GM18858 (cell line): Measurements from ENCODE around the gene AMN.
"Not testable (repeated sequence)": the region's sequence is repeated elsewhere in the genome, so short reads cannot be mapped to it uniquely, and the experiment has no call there.

Experiments
- ATAC-seq: cut with Tn5 transposase; IDR thresholded peaks from one replicate; pipeline ENCODE4 v1.9.1; 2021; ENCODE audit not compliant: unreplicated experiment

The AMN gene

DNA sequence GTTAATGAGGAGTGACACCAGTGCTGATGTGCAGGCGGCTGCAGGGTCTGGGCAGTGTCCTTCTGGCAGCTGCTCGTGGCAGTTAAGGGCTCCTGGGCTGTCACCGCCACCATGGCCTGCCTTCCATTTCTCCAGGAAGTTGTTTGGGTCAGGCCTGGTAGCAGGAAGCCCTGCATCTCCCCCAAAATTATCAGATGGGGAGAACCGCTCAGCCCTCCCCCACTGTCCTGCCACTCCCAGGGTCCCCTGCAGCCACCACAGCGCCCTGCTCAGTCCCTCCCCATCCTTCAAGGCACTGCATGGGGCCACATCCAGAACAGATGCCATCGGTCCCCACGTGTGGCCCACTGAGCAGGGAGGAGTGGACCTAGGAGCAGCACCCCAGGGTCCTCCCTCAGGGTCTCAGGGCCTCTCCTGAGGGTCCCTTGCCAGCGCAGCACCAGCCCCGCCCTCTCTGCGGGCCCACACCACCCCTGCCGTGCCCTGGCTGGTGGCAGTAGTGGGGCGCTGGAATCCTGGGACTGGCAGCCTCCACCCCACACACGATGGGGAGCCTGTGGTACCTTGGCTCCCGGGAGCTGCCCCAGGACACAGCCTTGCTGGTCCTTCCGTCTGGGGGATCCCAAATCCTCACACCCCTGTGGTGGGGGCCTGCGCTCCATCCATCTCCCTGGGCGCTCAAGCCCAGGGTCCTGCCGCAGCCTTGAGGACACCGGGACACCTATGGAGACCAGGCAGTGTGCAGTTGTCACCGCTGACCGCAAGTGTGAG, 10.3 kb upstream of the AMN start:
- no peak for ATAC-seq

DNA sequence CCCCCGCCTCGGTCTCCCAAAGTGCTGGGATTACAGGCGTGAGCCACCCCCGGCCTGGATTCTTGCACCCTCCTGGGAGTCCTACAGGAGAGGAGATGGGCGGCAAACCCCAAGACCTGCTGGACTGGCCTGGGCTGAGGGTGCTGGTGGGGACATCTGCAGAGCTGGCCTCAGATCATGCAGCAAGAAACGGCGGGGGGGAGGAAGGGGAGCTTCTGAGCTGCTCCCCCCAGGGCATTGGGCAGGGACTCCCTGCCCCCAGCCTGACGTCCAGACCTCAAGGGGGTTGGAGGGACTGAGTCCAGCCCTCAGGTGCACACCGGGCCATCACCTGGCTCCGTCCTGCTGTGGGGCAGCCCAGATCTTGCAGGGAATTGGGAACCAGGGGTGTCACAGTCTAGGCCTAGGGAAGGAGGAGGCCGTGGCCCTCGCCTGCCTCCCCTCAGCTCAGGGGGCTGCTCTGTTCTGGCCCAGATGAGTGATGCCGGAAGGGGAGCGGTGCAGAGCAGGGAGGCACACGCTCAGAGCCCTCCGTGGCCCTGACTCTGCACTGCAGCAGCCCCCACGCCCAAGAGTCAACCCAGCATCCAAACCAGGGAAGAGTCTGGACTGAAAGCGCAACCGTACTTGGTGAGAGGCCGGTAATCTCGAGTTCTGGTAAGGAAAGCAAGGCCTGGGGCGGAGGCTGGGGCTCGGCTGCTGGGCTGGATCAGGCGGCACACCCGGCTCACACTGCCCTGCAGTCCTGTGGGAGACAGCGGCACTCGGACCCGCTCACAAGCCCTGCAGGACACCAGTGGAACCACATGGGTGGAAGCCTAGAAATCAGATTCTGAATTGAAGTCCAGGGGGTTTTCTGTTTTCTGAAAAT, 8.9 kb upstream of the AMN start:
- ATAC-seq = no peak

DNA sequence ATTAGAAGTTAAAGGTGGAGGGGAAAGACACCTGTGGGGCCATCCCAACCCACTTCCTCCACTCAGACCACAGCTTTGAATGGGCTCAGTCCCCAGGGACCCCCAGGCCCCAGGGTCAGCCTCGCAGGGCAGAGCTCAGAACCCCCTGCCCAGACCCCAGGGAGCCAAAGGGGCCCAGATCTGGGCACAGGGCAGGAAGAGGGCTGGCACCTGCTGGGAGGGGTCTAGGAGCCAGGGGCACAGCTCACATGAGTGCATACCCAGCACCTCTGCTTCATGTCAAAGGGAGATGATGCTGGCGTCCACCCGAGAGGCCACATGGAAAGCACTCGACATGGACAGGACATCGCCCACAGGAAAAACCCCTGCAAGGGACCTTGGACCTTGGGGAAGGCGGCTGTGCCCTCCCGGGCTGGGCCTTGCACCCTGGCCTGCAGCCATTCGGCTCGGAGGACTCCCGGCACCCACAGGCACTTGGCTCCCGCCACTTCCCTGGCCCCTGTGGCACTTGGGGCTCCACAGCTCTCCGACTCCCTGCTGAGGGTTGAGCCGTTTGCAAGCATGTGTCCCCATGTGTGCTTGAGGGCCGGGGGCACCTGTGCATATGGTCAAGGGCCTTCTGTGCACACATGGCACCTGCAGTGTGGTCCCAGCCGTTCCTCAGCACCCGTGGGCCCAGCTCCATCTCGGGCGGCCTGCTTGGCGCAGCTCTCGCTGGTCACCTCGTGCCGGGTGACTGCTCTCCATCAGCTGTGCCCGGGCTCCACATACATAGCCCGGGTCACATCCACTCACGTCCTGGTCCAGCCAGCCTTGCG, 7.8 kb upstream of the AMN start:
- ATAC-seq = no peak

DNA sequence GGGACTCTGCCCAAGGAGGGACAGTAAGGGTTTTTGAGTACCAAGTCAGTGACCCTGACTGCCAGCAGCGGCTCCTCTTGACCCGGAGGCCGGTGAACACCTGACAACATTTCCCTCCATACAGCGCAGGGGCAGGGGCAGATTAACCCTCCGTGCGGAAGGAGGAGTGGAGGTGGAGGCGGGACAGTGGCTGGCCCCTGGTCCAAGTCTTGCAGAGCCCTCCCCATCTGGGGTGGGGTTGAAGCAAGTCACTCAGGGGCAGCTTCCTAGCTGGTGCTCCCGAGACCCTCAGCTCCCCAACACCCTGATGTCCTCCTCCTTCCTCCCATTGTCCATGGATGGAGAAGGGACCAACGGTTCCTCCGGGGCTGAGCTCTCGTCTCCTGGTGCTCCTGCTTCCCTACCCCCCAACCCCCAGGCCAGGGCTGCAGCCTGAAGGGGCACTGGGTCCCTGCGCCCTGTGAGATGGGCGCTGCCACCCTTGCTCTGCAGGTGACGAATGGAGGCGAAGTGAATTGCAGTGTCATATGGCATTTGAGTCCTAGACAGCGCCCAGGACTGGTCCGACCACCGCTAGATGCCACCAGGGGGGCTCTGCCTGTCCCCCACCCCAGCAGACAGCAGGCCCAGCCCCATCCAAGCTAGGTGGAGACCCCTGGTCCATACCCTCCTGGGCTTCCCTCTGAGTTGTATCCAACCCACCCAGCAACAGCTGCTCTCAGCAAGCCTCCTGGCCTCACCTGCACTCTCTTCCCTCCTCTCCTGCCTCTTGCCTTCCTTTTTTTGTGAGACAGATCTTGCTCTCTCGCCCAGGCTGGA, 7.0 kb upstream of the AMN start:
- ATAC-seq = no peak

DNA sequence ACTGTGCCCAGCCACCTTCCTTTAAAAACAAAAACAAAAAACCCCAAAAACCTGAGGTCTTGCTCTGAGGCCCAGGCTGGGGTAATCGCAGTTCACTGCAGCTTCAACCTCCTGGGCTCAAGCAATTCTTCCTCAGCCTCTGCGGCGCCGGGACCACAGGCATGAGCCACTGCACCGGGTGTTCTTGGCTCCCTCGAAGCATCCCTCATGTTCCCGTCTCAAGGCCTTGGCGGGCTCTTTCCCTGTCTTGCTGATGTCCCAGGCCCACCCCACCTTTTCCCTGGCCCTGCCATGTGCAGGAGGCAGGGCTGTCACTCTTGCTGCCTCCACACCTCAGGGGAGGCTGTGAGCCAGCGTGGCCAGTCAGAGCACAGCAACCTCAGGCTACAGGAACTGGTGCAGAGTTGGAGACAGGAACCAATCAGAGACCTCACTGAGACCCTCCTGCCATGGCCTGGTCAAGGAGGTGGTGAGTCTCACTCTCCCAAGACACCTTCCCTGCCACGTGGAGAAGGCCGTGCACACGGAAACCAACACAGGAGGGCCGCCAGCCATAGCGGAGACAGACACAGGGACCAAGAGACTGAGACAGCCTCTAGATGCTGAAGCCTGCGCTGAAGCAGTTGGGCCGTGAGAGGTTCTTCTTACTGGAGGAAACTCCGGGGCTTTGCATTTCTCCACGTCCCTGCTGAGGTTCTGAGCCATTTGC, 6.0 kb upstream of the AMN start:
- no peak for ATAC-seq

DNA sequence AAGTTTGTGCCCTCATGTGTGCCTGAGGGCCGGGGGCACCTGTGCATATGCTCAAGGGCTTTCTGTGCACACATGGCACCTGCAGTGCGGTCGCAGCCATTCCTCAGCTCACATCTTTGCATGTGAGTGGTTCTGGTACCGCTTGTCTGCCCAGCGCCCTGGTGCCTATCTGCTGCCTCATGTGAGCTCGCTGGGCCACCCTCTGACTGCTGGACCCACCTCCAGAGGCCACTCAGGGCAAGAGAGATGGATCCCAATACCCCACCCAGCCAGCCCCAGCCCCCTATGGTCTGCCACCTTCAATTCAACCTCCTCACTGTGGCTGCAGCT, 5.4 kb upstream of the AMN start:
- no peak for ATAC-seq

DNA sequence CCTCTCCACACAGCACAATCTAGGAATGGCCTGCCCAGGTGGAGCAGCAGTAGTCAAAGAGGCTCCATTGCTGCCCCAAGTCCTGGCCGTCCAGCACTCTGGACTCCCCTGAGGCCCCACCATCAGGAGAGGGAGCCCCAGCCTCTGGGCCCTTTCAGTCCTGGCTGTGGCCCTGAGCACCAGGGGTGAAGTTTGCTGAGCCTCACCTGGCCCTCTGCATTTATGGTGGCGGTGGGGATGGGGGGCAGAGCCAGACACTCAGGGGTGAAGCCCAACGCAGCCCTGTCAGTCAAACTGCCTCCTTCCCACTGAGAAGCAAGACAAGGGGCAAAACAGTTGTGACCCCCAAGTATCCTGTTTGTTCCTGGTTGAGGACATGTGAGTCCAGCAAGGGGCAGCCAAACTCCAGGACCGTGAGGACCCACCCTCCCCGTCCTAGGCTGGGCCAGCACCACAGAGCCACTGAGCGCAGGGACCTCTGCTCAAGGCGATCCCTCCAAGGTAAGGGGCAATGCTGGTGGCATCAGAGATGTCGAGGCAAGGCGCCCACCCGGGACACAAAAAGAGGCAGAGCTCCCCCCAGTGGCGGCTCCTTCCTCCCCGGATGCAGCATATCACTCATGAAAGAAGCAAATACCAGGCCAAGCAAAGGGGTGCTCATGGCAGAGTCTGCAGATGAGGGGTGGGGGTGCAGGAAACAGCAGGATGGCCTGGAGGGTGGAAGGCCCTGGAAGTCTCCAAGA, 4.8 kb upstream of the AMN start:
- ATAC-seq = no peak

DNA sequence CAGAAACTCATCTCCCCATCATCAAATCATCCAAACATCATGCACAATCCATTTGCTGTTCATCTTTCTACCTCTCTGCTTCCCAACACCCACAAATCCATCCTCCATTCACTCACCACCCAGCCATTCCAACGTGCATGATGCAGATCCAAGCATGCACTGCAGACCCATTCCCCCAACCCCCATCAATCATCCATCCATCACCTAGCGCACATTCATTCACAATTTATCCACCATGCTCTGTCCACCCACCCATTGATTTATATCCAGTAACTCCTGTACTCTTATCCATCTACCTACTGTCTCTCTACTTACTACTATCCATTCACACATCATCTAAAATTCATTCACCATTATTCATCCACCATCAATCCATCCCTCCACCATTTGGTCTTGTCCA, 4.0 kb upstream of the AMN start:
- ATAC-seq = no peak

DNA sequence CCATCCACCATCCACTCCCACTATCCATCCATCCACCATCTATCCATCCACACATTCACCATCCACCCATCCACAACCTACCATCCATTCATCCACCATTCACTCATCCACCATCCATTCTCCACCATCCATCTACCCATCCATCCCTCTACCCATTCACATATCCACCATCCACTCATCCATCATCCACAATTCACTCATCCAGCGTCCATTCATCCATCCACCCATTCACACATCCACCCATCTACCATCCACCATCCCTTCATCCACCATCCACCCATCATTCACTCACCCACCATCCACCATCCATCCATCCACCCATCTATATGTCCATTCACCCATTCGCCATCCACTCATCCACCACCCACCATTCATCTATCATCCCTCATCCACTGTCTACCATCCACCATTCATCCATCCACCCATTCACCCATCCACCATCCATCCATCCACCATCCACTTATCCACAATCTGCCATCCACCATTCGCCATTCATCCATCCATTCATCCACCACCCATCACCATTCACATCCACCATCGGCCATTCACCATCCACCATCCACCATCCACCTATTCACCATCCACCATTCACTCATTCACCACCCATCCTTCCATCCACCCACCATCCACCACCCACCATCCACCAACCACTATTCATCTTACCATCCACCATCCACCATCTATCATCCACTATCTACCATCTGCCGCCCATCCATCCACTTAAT, 2.0 kb upstream of the AMN start:
- no peak for ATAC-seq

DNA sequence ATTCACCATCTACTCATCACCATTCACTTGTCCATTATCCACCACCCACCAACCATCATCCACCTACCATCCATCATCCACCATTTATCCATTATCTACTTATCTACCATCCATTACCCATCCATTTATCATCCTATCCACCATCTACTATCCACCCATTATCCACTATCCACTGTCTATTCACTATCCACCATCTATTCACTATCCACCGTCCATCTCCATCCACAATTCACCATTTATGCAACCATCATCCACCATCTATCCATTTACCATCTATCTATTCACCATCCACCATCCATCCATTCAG, 1.5 kb upstream of the AMN start:
- ATAC-seq = no peak

DNA sequence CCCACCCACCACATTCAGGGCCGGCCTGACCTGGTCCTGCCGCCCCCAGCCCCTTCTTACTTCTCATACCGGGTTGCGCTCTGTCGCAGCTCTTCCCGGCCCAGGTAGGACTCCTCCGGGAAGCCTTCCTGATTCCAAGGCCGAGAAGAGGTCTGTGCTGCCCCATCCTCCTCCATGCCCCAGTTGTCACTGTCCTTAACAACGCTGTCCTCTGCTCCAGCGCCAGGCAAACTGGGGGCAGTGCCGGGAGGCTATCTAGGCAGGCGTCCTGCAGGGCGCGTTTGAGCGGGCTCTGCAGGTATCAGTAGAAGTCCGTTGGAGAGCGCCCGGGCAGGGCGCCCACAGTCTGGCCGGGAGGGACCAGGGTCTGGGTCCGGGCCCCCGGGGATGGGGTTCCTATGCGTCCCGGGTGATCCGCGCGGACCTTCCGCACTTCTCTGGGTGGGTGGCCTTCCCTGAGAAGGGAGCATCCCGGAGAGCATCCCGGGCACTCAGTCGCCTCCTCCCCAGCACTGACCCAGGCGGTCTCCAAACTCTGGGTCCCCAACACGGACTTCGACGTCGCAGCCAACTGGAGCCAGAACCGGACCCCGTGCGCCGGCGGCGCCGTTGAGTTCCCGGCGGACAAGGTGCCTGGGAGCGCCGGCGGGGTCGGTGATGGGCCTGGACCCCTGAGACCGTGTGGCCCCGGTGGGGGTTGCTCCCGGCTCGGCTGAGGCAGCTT, 900 bp downstream of the AMN start:
- no peak for ATAC-seq

DNA sequence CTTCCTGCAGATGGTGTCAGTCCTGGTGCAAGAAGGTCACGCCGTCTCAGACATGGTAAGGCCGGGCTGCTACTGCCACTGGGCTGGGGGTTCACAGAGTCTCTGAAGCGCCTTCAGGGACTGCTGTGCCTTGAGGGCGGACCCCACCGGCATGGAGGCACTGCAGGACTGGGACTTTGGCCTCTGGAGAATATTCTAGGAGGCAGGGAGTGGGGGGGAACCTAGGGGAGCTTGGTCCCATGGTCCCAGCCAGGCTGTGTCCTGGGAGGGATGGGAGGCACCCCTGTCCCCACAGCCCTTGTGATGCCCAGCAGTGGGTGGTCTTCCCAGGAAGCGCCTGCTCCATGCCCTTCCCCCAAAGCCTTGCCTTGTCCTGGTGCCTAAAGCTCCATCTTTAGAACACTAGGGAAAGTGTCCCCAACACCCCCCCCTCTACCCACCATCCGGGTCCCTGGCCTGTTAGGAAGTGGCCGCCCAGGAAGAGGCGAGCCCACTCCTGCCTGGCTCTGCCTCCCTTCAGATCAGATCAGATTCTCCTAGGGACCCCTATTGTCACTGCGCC, 1.5 kb downstream of the AMN start:
- ATAC-seq = no peak

DNA sequence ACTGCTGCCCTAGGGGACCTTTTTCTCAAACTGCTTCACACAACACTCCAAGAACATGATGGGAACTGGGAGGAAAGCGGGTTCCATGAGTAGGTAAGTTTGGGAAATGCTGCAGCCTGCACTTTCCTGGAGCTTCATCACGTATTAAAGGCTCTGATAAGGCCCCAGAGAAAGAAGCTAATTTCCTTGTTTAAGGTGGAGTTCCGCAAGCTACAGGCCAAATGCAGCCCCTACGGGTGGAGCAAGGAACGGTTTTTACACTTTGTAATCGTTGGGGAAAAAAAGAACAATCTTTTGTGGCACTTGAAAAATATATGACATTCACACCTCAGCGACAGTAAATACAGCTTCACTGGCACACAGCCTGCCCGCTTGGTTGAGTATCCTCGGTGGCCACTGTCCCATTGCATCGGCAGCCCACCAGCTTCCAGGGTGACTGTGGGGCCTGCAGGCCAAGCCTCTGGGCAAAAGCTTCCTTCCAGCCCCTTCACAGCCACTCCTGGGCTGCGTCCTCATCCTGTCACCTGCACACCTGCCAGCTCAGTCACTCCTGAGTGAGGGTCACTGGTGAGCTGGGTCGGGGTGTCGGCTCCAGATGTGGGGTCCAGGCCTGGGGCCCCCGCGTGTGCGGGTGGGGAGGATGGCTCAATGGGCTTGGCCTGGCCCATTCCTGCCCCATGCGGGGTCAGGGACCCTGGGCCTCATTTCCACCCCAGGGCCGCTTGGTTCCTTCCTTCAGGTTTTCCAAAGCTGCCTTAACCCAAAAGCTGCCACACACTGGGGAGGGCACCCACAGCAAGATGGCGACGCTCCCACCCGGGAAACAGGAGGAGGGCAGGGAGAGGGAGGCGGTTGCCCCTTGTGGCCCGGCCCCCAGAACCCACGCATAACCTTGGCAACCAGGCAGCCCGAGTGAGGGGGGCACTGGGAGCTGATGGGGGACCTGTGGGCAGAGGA, 2.4 kb downstream of the AMN start:
- no peak for ATAC-seq

DNA sequence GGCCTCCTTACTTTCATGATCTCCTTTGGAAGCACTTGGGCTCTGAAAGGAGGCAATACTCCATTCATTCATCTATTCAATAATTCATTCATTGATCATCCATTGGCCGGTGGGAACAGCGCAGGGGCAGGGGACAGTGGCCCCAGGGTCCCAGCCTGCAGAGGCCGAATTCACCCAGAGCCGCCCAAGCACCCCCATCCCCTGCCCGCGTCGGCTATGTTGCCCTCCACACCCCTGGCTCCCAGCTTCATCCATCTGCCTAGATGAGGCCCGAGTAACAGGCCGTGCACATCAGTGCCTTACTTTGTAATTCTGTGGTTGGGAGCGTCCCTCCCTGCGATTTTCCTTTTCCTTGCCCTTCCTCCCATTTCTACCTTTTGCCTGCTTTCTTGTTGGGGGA, 3.2 kb downstream of the AMN start:
- ATAC-seq = no peak

DNA sequence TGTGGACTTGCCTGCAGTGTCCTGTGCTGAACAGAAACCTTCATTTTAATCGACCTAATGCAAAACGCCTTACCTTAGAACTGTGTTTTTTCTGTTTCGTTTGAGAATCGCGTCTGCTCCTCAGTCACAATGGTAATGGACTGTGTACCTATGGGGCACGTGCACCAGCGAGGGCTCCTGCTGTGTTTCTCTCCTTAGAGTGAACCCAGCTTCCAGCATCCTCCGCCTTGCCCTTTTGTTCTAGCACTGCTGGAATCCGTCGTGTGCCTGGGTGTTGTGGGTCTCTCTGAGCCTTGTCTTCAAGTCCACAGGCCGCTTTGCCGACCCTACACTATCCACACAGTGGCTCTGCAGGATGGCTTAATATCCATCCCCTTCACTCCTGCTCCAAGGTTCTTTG, 3.6 kb downstream of the AMN start:
- no peak for ATAC-seq

DNA sequence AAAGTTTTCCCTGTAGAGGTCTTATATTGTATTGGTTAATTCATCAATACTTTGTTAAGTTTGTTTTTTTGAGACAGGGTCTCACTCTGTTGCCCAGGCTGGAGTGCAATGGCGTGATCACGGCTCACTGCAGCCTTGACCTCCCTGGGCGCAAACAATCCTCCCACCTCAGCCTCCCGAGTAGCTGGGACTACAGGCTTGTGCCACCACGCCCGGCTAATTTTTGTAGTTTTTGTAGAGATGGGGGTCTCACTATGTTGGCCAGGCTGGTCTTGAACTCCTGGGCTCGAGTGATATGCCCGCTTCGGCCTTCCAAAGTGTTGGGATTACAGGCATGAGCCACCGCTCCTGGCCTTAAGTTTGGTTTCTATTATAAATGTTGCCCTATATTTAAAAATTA, 4.4 kb downstream of the AMN start:
- ATAC-seq = not testable (repeated sequence)

DNA sequence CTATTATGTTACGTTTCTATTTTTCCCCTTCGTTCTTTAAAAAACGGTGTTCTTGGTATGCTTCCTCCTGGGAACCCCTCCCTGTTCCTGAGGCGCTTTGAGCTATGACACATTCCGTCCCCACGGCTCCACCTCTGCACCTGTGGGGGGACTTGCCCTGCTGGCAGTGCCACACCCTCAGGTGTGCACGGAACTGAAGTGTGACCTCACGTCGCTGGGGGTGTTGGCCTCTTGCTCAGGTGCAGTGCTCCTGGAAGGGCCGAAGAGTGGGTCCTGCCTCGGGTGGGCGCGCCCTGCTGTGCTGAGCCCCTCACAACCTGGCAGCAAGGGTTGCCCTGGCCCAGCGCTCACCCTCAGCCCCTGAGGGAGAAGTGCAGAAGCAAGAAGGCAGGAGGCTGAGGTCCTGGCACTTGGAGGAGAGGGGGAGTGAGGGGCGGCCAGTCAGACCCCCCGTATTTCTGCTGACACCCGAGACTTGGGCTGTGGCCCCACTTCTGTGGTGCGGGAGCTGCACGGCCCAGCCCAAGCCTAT, 4.9 kb downstream of the AMN start:
- ATAC-seq = no peak
